ENCODE measurements around the gene MST1R. TPM values are rescaled to one million over a fixed set of nuclear protein-coding genes. Genes with fewer than 3 reads are reported as not detected.

Gene MST1R
- total and polyA plus RNA-seq, 9 of the 15 experiments (the other 6 are each of a cell fraction or from before 2014, with no cell fraction given), result 1.3 to 10.0 (median 3.8) TPM

- H3K79me2 ChIP-seq (ENCODE audit: control insufficient read depth, insufficient read depth, low read length), result peaks cover 16% of the 10 kb centered on the region
- peak overlapping the region in 1 of 2 experiments; percentile 40; a peak in 1 of 4 replicates for H3K9ac ChIP-seq (ENCODE audit: insufficient read depth in 1 of 2, low read depth in 2 of 2, low read length in 2 of 2)
- peaks cover 9 to 15% of the 10 kb centered on the region in 2 experiments; a peak in 4 of 5 replicates for H3K4me1 ChIP-seq (replicated peaks in 1 of 2; ENCODE audit: control insufficient read depth in 2 of 2, insufficient read depth in 2 of 2, low read length in 2 of 2)
- POLR2A ChIA-PET, result no interaction called here
- H3K9me3 ChIP-seq (replicated peaks; ENCODE audit: control insufficient read depth, insufficient read depth, low read depth, low read length), result no peaks in the 10 kb centered on the region
- BruUV-seq (replicated peaks), result no TSS peak
- no peaks in the 10 kb centered on the region for H3K36me3 ChIP-seq (ENCODE audit: control insufficient read depth, insufficient read depth, low read length)
- in situ Hi-C loops (cut with MboI) (no loop called here), intact Hi-C loops (cut with micrococcal nuclease) (no loop called here)
- no peak overlapping the region for H2AFZ ChIP-seq (ENCODE audit: low read depth, low read length)
- no peaks in the 10 kb centered on the region for H4K20me1 ChIP-seq (replicated peaks; ENCODE audit: control insufficient read depth, insufficient read depth, low read length)
- no peak for ATAC-seq
- no peaks in the 10 kb centered on the region for H3K9me1 ChIP-seq (ENCODE audit: control insufficient read depth, insufficient read depth, low read length)
- FAIRE-seq, result no peak
- no peak overlapping the region for H3K4me3 ChIP-seq
- no peak overlapping the region for H3K4me2 ChIP-seq (ENCODE audit: insufficient read depth, low read length)
- peaks cover 6 to 26% of the 10 kb centered on the region in 2 experiments; a peak in 4 of 5 replicates for H3K27me3 ChIP-seq (ENCODE audit: control insufficient read depth in 2 of 2, insufficient read depth in 2 of 2, low read length in 2 of 2)
- WGBS (ENCODE audit: insufficient coverage, low coverage, missing lambda C conversion rate), result 12% methylated on average over 8 of the region's 12 CpGs
- DNase-seq (ENCODE audit: extremely low read depth in 1 of 4, low spot score in 3 of 4), result no peak
- TF ChIP-seq RBM39 (optimal IDR thresholded peaks at IDR 0.05; ENCODE audit: low read depth, low read length), result no peak
- TF ChIP-seq DPF2 (IDR thresholded peaks at IDR 0.05), result no peak
- CTCF ChIA-PET (ENCODE audit: low intra/inter-chr PET ratio), result no interaction called here
- no peak overlapping the region for H3K27ac ChIP-seq (ENCODE audit: extremely low read depth, low read depth, low read length)
Observed at GRCh38 chr3:49859576-49860305, 43.9 kb downstream of the MST1R start.

GRCh38 chr3:49856181-49857005 lies 47.3 kb downstream of the MST1R start, which contains the start of gene TRAIP:
TRAIP (minus strand) TSS chr3:49856564; CDS start chr3:49856453, 111 bp downstream.
- H3K9ac ChIP-seq (ENCODE audit: insufficient read depth in 1 of 2, low read depth in 2 of 2, low read length in 2 of 2), result peak within 1 kb of the TSS; percentile 77 to 91
- in situ Hi-C loops (cut with MboI), result no loop called here
- H3K9me3 ChIP-seq (replicated peaks; ENCODE audit: control insufficient read depth, insufficient read depth, low read depth, low read length), result no peaks in the 10 kb centered on the region
- peak within 1 kb of the TSS; percentile 95 for H2AFZ ChIP-seq (ENCODE audit: low read depth, low read length)
- H3K4me2 ChIP-seq (ENCODE audit: insufficient read depth, low read length), result peak within 1 kb of the TSS; percentile 90
- BruUV-seq (replicated peaks), result TSS peak; percentile 74
- peak; percentile 93 to 98 (median 96) for DNase-seq (ENCODE audit: extremely low read depth in 1 of 4, low spot score in 3 of 4)
- peaks cover 9 to 13% of the 10 kb centered on the region in 2 experiments; a peak in 4 of 5 replicates for H3K4me1 ChIP-seq (replicated peaks in 1 of 2; ENCODE audit: control insufficient read depth in 2 of 2, insufficient read depth in 2 of 2, low read length in 2 of 2)
- peaks cover 5% of the 10 kb centered on the region; the same call in 1 of the 3 replicates for H3K36me3 ChIP-seq (ENCODE audit: control insufficient read depth, insufficient read depth, low read length)
- H3K27ac ChIP-seq (ENCODE audit: extremely low read depth, low read depth, low read length), result peak within 1 kb of the TSS; percentile 40
- ATAC-seq, result peak; percentile 99
- H4K20me1 ChIP-seq (replicated peaks; ENCODE audit: control insufficient read depth, insufficient read depth, low read length), result no peaks in the 10 kb centered on the region
- peak; percentile 98 for FAIRE-seq
- intact Hi-C loops (cut with micrococcal nuclease), result no loop called here
- peak within 1 kb of the TSS; percentile 71 for H3K4me3 ChIP-seq
- ChIA-PET CTCF (ENCODE audit: low intra/inter-chr PET ratio) (no interaction called here), POLR2A (interaction anchor here (0.7 to 1.0 kb wide), 2 partner anchors 10 to 45 kb away, joined by 3 to 4 read pairs; no protein-coding TSS in a partner anchor)
- WGBS (ENCODE audit: insufficient coverage, low coverage, missing lambda C conversion rate), result 2% methylated on average over 37 of the region's 52 CpGs
- H3K9me1 ChIP-seq (ENCODE audit: control insufficient read depth, insufficient read depth, low read length), result no peaks in the 10 kb centered on the region
- H3K79me2 ChIP-seq (ENCODE audit: control insufficient read depth, insufficient read depth, low read length), result peaks cover 23% of the 10 kb centered on the region
- H3K27me3 ChIP-seq (ENCODE audit: control insufficient read depth in 2 of 2, insufficient read depth in 2 of 2, low read length in 2 of 2), result peaks cover 0 to 3% of the 10 kb centered on the region in 2 experiments; a peak in 2 of 5 replicates
- peak; percentile 35 for TF ChIP-seq TAF1 (IDR thresholded peaks at IDR 0.05; ENCODE audit: control insufficient read depth, extremely low read depth, insufficient read depth, low read length, severe bottlenecking)
- no peak for TF ChIP-seq PCBP1 (IDR thresholded peaks at IDR 0.05; ENCODE audit: low read depth, low read length, poor library complexity, severe bottlenecking)
- TF ChIP-seq, protein P1, sequence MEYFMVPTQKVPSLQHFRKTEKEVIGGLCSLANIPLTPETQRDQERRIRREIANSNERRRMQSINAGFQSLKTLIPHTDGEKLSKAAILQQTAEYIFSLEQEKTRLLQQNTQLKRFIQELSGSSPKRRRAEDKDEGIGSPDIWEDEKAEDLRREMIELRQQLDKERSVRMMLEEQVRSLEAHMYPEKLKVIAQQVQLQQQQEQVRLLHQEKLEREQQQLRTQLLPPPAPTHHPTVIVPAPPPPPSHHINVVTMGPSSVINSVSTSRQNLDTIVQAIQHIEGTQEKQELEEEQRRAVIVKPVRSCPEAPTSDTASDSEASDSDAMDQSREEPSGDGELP (CRISPR knock-in tag; IDR thresholded peaks at IDR 0.05; ENCODE audit: borderline replicate concordance), result peak; percentile 67; the same call in 1 of the 2 replicates
- TF ChIP-seq ETV5 (CRISPR knock-in tag; IDR thresholded peaks at IDR 0.05; ENCODE audit: low read depth), result no peak
- no peak for TF ChIP-seq HIVEP1 (CRISPR knock-in tag; IDR thresholded peaks at IDR 0.05)
- no peak for TF ChIP-seq MCM3 (IDR thresholded peaks at IDR 0.05)
- TF ChIP-seq KDM5B (IDR thresholded peaks at IDR 0.05; ENCODE audit: insufficient replicate concordance, low read depth, low read length), result peak; percentile 83
- no peak for TF ChIP-seq HMG20A (CRISPR knock-in tag; conservative IDR thresholded peaks at IDR 0.05)
- TF ChIP-seq SP2 (IDR thresholded peaks at IDR 0.05; ENCODE audit: extremely low read depth, low read depth, low read length, poor library complexity, severe bottlenecking), result peak; percentile 48
- TF ChIP-seq TAF7 (tag; IDR thresholded peaks at IDR 0.05), result no peak
- TF ChIP-seq ZNF644 (tag; IDR thresholded peaks at IDR 0.05; ENCODE audit: low read depth), result no peak
